Hindlimb muscle (tissue), 1 donor: ENCODE data around the gene IRF9. TPM values are rescaled to one million over a fixed set of nuclear protein-coding genes. Genes with fewer than 3 reads are reported as not detected.

Experiments
- DNase-seq: peaks from one replicate; pipeline ENCODE4 v3.0.0-alpha.2; 2013
- polyA plus RNA-seq: library from polyadenylated mRNA; unstranded; fragments of 120-200 nt; gene quantifications from one replicate; pipeline ENCODE4 v1.2.1, GENCODE V29; 2013; ENCODE audit not compliant: insufficient read length

Gene IRF9
- polyA plus RNA-seq, 1 donor: 32.6 TPM

- peak; percentile 36 for DNase-seq
Measured at GRCh38 chr14:24147761-24148428, 13.2 kb upstream of the IRF9 start.

GRCh38 chr14:24149302-24149969, 11.6 kb upstream of the IRF9 start:
- no peak for DNase-seq

- no peak for DNase-seq
Measured at GRCh38 chr14:24150061-24150460, 11.0 kb upstream of the IRF9 start.

GRCh38 chr14:24150567-24150966, 10.5 kb upstream of the IRF9 start:
- DNase-seq: no peak

GRCh38 chr14:24150993-24151392, 10.1 kb upstream of the IRF9 start:
- no peak for DNase-seq

GRCh38 chr14:24151404-24152080, 9.5 kb upstream of the IRF9 start:
- no peak for DNase-seq

- DNase-seq: no peak
Measured at GRCh38 chr14:24155100-24155499, 6.0 kb upstream of the IRF9 start.

- no peak for DNase-seq
Measured at GRCh38 chr14:24156840-24157239, 4.2 kb upstream of the IRF9 start.

GRCh38 chr14:24157331-24157730, 3.7 kb upstream of the IRF9 start:
- DNase-seq: no peak

- DNase-seq: no peak
Measured at GRCh38 chr14:24159777-24160498, 1.1 kb upstream of the IRF9 start.

- DNase-seq: no peak
Measured at GRCh38 chr14:24160499-24160849, 591 bp upstream of the IRF9 start.

GRCh38 chr14:24162093-24162492, 1.0 kb downstream of the IRF9 start:
- DNase-seq: no peak

- DNase-seq: no peak
Measured at GRCh38 chr14:24164518-24164991, 3.5 kb downstream of the IRF9 start.

- DNase-seq: no peak
Measured at GRCh38 chr14:24165785-24166184, 4.7 kb downstream of the IRF9 start.

- no peak for DNase-seq
Measured at GRCh38 chr14:24167469-24168114, 6.5 kb downstream of the IRF9 start.

GRCh38 chr14:24171422-24172260, 10.6 kb downstream of the IRF9 start, which contains the start of gene REC8:
Gene REC8 (plus strand): TSS chr14:24172080. CDS start chr14:24172553, 473 bp downstream.
- peak; percentile 77 for DNase-seq

GRCh38 chr14:24172261-24172860, 11.3 kb downstream of the IRF9 start:
- no peak for DNase-seq

GRCh38 chr14:24172871-24173281, 11.8 kb downstream of the IRF9 start:
- no peak for DNase-seq

- no peak for DNase-seq
Measured at GRCh38 chr14:24176599-24176998, 15.5 kb downstream of the IRF9 start.

GRCh38 chr14:24177041-24177825, 16.2 kb downstream of the IRF9 start:
- no peak for DNase-seq
